ENCODE results near the gene ZCWPW1.
"Not testable (repeated sequence)": the region's sequence is repeated elsewhere in the genome, so short reads cannot be mapped to it uniquely, and the experiment has no call there.

- TF ChIP-seq, protein P1, sequence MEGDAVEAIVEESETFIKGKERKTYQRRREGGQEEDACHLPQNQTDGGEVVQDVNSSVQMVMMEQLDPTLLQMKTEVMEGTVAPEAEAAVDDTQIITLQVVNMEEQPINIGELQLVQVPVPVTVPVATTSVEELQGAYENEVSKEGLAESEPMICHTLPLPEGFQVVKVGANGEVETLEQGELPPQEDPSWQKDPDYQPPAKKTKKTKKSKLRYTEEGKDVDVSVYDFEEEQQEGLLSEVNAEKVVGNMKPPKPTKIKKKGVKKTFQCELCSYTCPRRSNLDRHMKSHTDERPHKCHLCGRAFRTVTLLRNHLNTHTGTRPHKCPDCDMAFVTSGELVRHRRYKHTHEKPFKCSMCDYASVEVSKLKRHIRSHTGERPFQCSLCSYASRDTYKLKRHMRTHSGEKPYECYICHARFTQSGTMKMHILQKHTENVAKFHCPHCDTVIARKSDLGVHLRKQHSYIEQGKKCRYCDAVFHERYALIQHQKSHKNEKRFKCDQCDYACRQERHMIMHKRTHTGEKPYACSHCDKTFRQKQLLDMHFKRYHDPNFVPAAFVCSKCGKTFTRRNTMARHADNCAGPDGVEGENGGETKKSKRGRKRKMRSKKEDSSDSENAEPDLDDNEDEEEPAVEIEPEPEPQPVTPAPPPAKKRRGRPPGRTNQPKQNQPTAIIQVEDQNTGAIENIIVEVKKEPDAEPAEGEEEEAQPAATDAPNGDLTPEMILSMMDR (IDR thresholded peaks at IDR 0.05) = not testable (repeated sequence)
- not testable (repeated sequence) for TF ChIP-seq EP300, POLR2AphosphoS5, POLR2A (IDR thresholded peaks at IDR 0.05)
Observed at GRCh38 chr7:100439244-100439643, 10.7 kb upstream of the ZCWPW1 start.
